MM.1S (cell line): ENCODE data around the gene ANXA4.
A peak's percentile ranks its signal among the peaks of the same experiment; 100 is the strongest.

ENCODE experiments used
- DNase-seq: peaks from one replicate; pipeline ENCODE4 v3.0.0-alpha.2; 2015
- H2AFZ ChIP-seq: fragments of 300-600 bp; sonication (generic); 2 replicates; pipeline ENCODE4 v1.6.0; 2016; ENCODE audit warnings: antibody characterized with exemption, low read length
- H3F3A ChIP-seq: fragments of 300-600 bp; sonication (generic); 2 replicates; pipeline ENCODE4 v1.6.1; 2016; ENCODE audit warnings: mild to moderate bottlenecking, antibody characterized with exemption, low read length, moderate library complexity, mixed read lengths; ENCODE audit not compliant: insufficient read depth
- H3K27ac ChIP-seq: fragments of 300-600 bp; sonication (generic); 2 replicates; pipeline ENCODE4 v1.5.1; 2016; ENCODE audit warnings: mild to moderate bottlenecking, low read length
- H3K27me3 ChIP-seq: fragments of 300-600 bp; sonication (generic); replicated peaks from 2 replicates; pipeline ENCODE4 v1.6.0; 2016; ENCODE audit warnings: low read length; ENCODE audit not compliant: insufficient read depth
- H3K36me3 ChIP-seq: fragments of 300-600 bp; sonication (generic); replicated peaks from 2 replicates; pipeline ENCODE4 v1.6.1; 2016; ENCODE audit warnings: mild to moderate bottlenecking, low read length, mixed read lengths; ENCODE audit not compliant: insufficient read depth
- H3K4me1 ChIP-seq: fragments of 300-600 bp; sonication (generic); 2 replicates; pipeline ENCODE4 v1.6.1; 2016; ENCODE audit warnings: low read length, mixed read lengths
- H3K4me2 ChIP-seq: fragments of 300-600 bp; sonication (generic); 2 replicates; pipeline ENCODE4 v1.6.0; 2016; ENCODE audit warnings: low read depth, low read length
- H3K4me3 ChIP-seq: fragments of 300-600 bp; sonication (generic); 2 replicates; pipeline ENCODE4 v1.5.1; 2016; ENCODE audit warnings: low read length, mixed read lengths
- H3K79me2 ChIP-seq: fragments of 300-600 bp; sonication (generic); 2 replicates; pipeline ENCODE4 v1.6.1; 2016; ENCODE audit warnings: mixed run types, low read length, mixed read lengths
- H3K9ac ChIP-seq: fragments of 300-600 bp; sonication (generic); 2 replicates; pipeline ENCODE4 v1.6.1; 2016; ENCODE audit warnings: low read length, mixed read lengths
- H3K9me2 ChIP-seq: fragments of 300-600 bp; sonication (generic); replicated peaks from 2 replicates; pipeline ENCODE4 v1.6.1; 2016; ENCODE audit warnings: mild to moderate bottlenecking, low read length, mixed read lengths; ENCODE audit not compliant: insufficient read depth
- H3K9me3 ChIP-seq: fragments of 300-600 bp; sonication (generic); replicated peaks from 2 replicates; pipeline ENCODE4 v1.6.1; 2016; ENCODE audit warnings: mild to moderate bottlenecking, low read length, mixed read lengths; ENCODE audit not compliant: insufficient read depth
- H4K20me1 ChIP-seq: fragments of 300-600 bp; sonication (generic); 2 replicates; pipeline ENCODE4 v1.6.1; 2016; ENCODE audit warnings: mild to moderate bottlenecking, low read length, moderate library complexity, mixed read lengths; ENCODE audit not compliant: insufficient read depth
- EZH2 ChIP-seq: fragments of 300-600 bp; sonication (generic); optimal IDR thresholded peaks from 2 replicates; pipeline ENCODE3; 2017; ENCODE audit warnings: low read depth, mild to moderate bottlenecking, antibody characterized with exemption, low read length, mixed read lengths
- EZH2phosphoT487 ChIP-seq: fragments of 300-600 bp; sonication (generic); IDR thresholded peaks from 2 replicates; pipeline ENCODE4 v1.6.1; 2018; ENCODE audit warnings: antibody characterized with exemption, low read length
- TF ChIP-seq, protein P1 (sequence below): fragments of 300-600 bp; sonication (generic); IDR thresholded peaks from 2 replicates; pipeline ENCODE4 v1.5.1; 2016; ENCODE audit warnings: antibody characterized with exemption, low read length, mixed read lengths

ANXA4 gene

GRCh38 chr2:69740502-69740951 lies 1.4 kb upstream of the ANXA4 start:
- Histone ChIP-seq H4K20me1 (no peaks in the 10 kb centered on the region), H3K9ac (no peak overlapping the region), H3K27me3 (no peaks in the 10 kb centered on the region), H3F3A (no peaks in the 10 kb centered on the region), H3K79me2 (no peaks in the 10 kb centered on the region), H3K9me2 (no peaks in the 10 kb centered on the region), H3K36me3 (no peaks in the 10 kb centered on the region), H3K4me3 (no peak overlapping the region), H3K4me2 (no peak overlapping the region), H3K9me3 (no peaks in the 10 kb centered on the region), H2AFZ (no peak overlapping the region), H3K27ac (no peak overlapping the region), H3K4me1 (peaks cover 5% of the 10 kb centered on the region; the same call in 1 of the 2 replicates)
- DNase-seq: no peak
- TF ChIP-seq, protein P1, sequence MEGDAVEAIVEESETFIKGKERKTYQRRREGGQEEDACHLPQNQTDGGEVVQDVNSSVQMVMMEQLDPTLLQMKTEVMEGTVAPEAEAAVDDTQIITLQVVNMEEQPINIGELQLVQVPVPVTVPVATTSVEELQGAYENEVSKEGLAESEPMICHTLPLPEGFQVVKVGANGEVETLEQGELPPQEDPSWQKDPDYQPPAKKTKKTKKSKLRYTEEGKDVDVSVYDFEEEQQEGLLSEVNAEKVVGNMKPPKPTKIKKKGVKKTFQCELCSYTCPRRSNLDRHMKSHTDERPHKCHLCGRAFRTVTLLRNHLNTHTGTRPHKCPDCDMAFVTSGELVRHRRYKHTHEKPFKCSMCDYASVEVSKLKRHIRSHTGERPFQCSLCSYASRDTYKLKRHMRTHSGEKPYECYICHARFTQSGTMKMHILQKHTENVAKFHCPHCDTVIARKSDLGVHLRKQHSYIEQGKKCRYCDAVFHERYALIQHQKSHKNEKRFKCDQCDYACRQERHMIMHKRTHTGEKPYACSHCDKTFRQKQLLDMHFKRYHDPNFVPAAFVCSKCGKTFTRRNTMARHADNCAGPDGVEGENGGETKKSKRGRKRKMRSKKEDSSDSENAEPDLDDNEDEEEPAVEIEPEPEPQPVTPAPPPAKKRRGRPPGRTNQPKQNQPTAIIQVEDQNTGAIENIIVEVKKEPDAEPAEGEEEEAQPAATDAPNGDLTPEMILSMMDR: no peak
- TF ChIP-seq EZH2 (no peak), EZH2phosphoT487 (no peak)

GRCh38 chr2:69741229-69741574 lies 732 bp upstream of the ANXA4 start:
- no peaks in the 10 kb centered on the region for H4K20me1 ChIP-seq
- H3K79me2 ChIP-seq: no peaks in the 10 kb centered on the region
- no peaks in the 10 kb centered on the region for H3K9me3 ChIP-seq
- H3K4me2 ChIP-seq: peak overlapping the region; percentile 88
- H2AFZ ChIP-seq: peak overlapping the region; percentile 80
- peaks cover 5% of the 10 kb centered on the region; the same call in 1 of the 2 replicates for H3K4me1 ChIP-seq
- peak; percentile 24 for DNase-seq
- no peaks in the 10 kb centered on the region for H3K27me3 ChIP-seq
- H3K27ac ChIP-seq: no peak overlapping the region
- H3K36me3 ChIP-seq: no peaks in the 10 kb centered on the region
- H3K9me2 ChIP-seq: no peaks in the 10 kb centered on the region
- TF ChIP-seq EZH2 (no peak), EZH2phosphoT487 (no peak)
- TF ChIP-seq, protein P1: no peak
- H3K9ac ChIP-seq: peak overlapping the region; percentile 64
- H3F3A ChIP-seq: no peaks in the 10 kb centered on the region
- H3K4me3 ChIP-seq: peak overlapping the region; percentile 95

DNA sequence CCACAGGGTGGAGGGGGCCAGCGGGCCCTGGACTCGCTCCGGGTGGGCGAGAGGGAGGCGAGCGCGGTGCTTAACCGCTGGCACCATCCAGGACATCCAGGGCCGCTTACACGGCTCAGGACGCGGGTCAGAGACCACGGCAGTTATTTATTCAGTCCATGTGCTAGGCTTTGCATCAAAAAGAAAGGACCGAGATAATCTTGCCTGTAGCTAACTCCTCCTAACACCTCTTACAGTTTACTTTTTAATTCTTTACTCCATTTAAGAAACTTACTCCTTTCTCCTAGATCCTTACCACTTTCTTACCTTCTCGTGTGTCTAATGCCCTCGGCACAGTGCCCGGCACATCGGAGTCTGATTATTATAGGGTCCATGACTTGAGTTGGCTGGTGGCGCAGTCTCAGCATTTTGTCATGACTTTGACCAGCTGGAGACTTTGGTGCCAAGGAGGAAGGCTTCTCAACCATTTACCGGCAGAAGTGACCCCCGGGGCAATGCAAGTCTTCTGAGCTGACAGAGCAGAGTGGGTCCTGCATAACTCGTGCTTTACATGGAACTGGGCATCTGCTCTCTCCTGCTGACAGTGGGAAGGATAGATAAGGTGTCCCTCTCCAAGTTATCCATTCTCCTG lies 503 bp downstream of the ANXA4 start:
- Histone ChIP-seq H3K27ac (no peak overlapping the region), H3K36me3 (no peaks in the 10 kb centered on the region), H3F3A (no peaks in the 10 kb centered on the region), H3K9ac (peak overlapping the region; percentile 64; the same call in 1 of the 2 replicates), H3K9me3 (no peaks in the 10 kb centered on the region), H3K4me3 (peak overlapping the region; percentile 95), H3K4me2 (peak overlapping the region; percentile 88), H3K79me2 (no peaks in the 10 kb centered on the region), H3K4me1 (peaks cover 5% of the 10 kb centered on the region; the same call in 1 of the 2 replicates), H2AFZ (peak overlapping the region; percentile 80), H3K9me2 (no peaks in the 10 kb centered on the region), H4K20me1 (no peaks in the 10 kb centered on the region), H3K27me3 (no peaks in the 10 kb centered on the region)
- no peak for DNase-seq
- TF ChIP-seq EZH2phosphoT487 (no peak), EZH2 (no peak)
- TF ChIP-seq, protein P1: no peak
